NCI-H748 treated with DMSO at 0.1 percent for 48 hours (cell line): ENCODE results near the gene SPRR1B.
"Not testable (repeated sequence)": the region's sequence is repeated elsewhere in the genome, so short reads cannot be mapped to it uniquely, and the experiment has no call there.

Experiments used
- DNase-seq: peaks from one replicate; lab custom pipeline; 2025; lab: John Stamatoyannopoulos, UW

Gene SPRR1B

GRCh38 chr1:153030895-153031294 lies at the start of gene SPRR1B:
Gene SPRR1B (plus strand): TSS chr1:153031203. CDS start chr1:153032346, 1,143 bp downstream.
- DNase-seq: no peak

DNA sequence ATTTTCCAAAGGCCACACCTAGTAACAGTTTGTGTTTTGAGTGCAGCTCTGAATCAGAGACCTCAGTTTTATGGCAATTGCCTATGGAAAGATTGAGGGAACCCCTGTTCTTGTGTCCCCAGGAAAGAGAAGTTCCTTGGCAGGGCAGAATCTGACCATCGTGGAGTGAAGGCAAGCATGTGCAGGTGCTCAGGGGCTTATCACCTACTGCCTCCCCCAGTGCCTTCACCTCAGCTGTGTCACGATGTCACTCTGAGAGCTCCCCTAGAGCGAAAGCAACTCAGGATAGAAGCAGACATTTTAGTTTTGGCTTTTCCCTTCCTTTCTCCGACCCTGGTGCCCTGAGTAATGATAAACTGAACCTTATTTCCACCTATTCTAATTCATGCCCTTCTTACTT lies 48.9 kb upstream of the SPRR1B start:
- DNase-seq: no peak

DNA sequence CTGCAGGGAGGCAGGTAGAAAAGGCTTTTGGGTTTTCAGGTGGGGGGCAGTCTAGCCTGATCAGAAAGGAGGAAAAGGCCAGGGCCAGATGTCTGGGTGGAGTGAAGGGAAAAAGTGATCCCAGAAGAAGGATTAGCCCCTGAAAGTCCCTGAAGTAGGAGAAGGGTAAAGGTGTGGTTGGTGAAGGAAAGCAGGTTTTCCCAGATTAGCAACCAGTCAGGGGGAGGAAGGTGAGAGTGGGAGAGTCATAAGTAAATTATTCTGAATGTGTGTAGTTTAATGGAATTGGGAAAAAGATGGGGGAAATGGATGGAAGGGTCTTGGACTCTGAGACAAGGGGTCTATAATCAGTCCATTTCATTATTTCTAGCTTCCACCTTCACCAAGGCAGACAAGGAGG lies 47.8 kb upstream of the SPRR1B start:
- DNase-seq: no peak

GRCh38 chr1:152983743-152984142 lies 47.3 kb upstream of the SPRR1B start, which contains the start of gene SPRR1A:
Gene SPRR1A (plus strand): TSS chr1:152984081. CDS start chr1:152985231, 1,150 bp downstream.
- DNase-seq: no peak

- no peak for DNase-seq
Measured at GRCh38 chr1:152986578-152986977, 44.4 kb upstream of the SPRR1B start.

GRCh38 chr1:152993186-152993585 lies 37.8 kb upstream of the SPRR1B start:
- no peak for DNase-seq

DNA sequence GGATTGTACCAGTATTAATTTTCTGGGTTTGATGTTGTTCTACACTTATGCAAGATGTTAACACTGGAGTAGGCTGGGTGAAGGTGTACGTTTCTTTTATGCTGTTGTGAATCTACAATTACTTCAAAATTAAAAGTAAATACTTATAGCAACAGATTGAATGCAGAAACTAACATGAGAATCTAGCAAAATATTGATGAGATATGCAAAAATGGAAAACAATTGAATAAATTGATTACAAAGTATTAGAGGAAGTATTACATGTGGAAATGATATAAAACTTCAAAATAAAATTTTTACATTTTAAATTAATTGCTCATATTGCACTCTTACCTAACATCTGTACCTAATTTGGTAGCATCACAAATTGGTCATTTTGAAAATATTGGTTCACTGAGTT lies 35.2 kb upstream of the SPRR1B start:
- DNase-seq: no peak

GRCh38 chr1:152996633-152997400 lies 34.2 kb upstream of the SPRR1B start:
- DNase-seq: no peak

DNA sequence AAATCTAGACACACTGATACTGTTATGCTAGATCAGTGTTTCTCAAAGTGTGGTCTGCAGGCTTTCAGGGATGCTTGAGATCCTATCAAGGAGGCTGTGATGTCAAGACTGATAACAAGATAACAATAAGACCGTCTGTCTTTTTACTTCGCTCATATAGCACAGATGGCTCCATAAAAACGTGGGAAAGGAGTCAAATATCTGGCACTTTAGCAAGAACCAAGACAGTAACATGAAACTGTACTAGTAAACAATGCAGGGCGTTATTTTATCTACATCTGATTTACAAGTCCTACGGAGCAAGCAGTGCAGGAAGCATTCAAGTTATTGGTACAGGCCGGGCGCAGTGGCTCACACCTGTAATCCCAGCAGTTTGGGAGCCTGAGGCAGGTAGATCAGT lies 33.1 kb upstream of the SPRR1B start:
- DNase-seq: no peak

- DNase-seq: no peak
Measured at GRCh38 chr1:152998476-152998875, 32.5 kb upstream of the SPRR1B start.

GRCh38 chr1:152999818-153000217 lies 31.2 kb upstream of the SPRR1B start:
- no peak for DNase-seq

DNA sequence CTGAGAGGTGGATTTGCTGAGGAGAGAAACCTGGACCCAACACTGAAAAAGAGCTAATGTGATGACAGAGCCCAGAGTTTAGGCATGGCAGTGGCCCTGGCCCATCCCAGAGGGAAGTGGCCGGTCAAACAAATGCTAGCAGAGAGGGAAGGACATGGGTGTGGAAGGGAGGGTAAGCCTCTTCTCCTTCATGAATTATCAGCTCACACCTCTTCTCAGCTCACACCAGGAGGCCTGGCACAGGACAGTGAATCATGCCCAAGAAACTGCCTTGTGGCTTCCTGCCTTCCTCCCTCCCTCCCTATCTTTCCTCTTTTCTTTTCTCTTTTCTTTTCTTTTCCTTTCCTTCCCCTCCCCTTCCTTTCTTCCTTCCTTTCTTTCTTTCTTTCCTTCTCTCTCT lies 30.7 kb upstream of the SPRR1B start:
- DNase-seq: no peak

- DNase-seq: no peak
Measured at GRCh38 chr1:153001382-153001781, 29.6 kb upstream of the SPRR1B start, which contains the start of gene SPRR3. Gene SPRR3 (plus strand): TSS chr1:153001749. CDS start chr1:153003021, 1,272 bp downstream.

GRCh38 chr1:153011235-153011758 lies 19.7 kb upstream of the SPRR1B start:
- DNase-seq: not testable (repeated sequence)

- not testable (repeated sequence) for DNase-seq
Measured at GRCh38 chr1:153021829-153022228, 9.2 kb upstream of the SPRR1B start.

GRCh38 chr1:153022340-153022739 lies 8.7 kb upstream of the SPRR1B start:
- DNase-seq: not testable (repeated sequence)

- DNase-seq: no peak
Measured at GRCh38 chr1:153023109-153023508, 7.9 kb upstream of the SPRR1B start.

GRCh38 chr1:153024413-153024812 lies 6.6 kb upstream of the SPRR1B start:
- DNase-seq: no peak

DNA sequence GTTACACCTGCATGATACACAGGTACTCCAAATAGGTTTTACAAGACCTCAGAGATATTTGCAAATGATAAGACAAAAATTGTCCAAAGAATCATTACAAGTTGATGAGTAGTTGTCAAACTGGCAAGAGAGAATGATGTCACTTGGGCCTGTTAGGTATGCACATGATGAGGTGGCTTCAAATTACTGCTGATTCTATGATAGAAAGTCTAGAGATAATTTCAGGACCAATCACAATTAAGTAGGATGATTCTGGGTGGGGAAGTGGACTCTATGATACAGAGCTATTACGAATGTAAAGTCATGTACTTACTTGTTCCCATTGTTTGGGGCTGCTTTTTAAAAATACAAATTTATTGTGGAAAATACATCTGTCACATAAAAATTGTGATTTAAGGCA lies 5.2 kb upstream of the SPRR1B start:
- no peak for DNase-seq

DNA sequence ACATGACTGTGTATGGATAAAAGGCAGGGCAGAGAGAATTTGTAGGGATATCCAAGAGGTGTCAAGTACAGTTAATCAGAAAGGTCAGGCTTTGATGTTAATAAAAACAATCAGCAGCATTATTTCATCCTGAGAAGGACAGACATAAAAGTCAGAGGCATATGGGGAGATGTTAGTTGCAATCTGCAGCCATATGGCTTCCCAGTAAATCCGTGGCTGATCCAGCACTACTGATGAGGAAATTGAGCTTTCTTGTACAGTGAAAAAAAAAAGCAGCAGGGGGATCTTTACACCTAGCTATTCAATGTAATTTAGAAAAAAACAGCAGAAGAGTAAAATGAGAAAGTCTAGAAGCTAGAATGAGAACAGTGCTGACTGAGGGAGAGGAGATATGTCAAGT lies 2.2 kb upstream of the SPRR1B start:
- DNase-seq: no peak

DNA sequence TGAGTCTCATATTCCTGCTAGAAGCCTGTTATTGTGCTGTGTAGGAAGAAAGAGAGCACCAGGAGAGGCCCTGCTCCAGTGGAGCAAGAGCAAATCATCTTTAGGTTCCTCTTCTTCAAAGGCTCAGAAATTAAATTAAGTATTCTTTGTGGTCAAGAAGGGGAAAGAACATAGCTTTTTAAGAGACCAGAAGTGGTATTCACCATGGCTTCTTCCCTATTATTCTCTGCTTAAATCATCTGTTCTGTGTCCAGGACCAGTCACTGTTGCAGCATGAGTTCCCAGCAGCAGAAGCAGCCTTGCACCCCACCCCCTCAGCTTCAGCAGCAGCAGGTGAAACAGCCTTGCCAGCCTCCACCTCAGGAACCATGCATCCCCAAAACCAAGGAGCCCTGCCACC lies 1.1 kb downstream of the SPRR1B start:
- no peak for DNase-seq

GRCh38 chr1:153032677-153033308 lies 1.8 kb downstream of the SPRR1B start:
- no peak for DNase-seq

GRCh38 chr1:153035211-153035610 lies 4.2 kb downstream of the SPRR1B start:
- DNase-seq: no peak
